SIG-M5 treated with dmso at 0.1 percent for 504 hours (cell line): ENCODE data around the gene MAML2.
"Not testable (repeated sequence)": the region's sequence is repeated elsewhere in the genome, so short reads cannot be mapped to it uniquely, and the experiment has no call there.

Experiments
- DNase-seq: peaks from one replicate; lab custom pipeline; 2025; ENCODE audit not compliant: unreplicated experiment; lab: John Stamatoyannopoulos, UW

Gene MAML2

GRCh38 chr11:96193745-96194443 lies 149.1 kb downstream of the MAML2 start:
- no peak for DNase-seq

- DNase-seq, result no peak
These were observed 151.2 kb downstream of the MAML2 start for GRCh38 chr11:96191752-96192151.

- no peak for DNase-seq
These were observed 153.6 kb downstream of the MAML2 start for GRCh38 chr11:96189351-96189750.

GRCh38 chr11:96188243-96189006 lies 154.6 kb downstream of the MAML2 start:
- DNase-seq, result no peak

GRCh38 chr11:96187822-96188221 lies 155.2 kb downstream of the MAML2 start:
- no peak for DNase-seq

- DNase-seq, result no peak
These were observed 156.2 kb downstream of the MAML2 start for GRCh38 chr11:96186806-96187205.

- no peak for DNase-seq
These were observed 157.7 kb downstream of the MAML2 start for GRCh38 chr11:96185220-96185768.

GRCh38 chr11:96180937-96181336 lies 162.1 kb downstream of the MAML2 start:
- not testable (repeated sequence) for DNase-seq

GRCh38 chr11:96180341-96180740 lies 162.7 kb downstream of the MAML2 start:
- no peak for DNase-seq

GRCh38 chr11:96179905-96180304 lies 163.1 kb downstream of the MAML2 start:
- no peak for DNase-seq

- DNase-seq, result no peak
These were observed 164.1 kb downstream of the MAML2 start for GRCh38 chr11:96178887-96179279.

GRCh38 chr11:96178049-96178886 lies 164.7 kb downstream of the MAML2 start:
- no peak for DNase-seq

- no peak for DNase-seq
These were observed 165.8 kb downstream of the MAML2 start for GRCh38 chr11:96177146-96177545.

- DNase-seq, result no peak
These were observed 169.1 kb downstream of the MAML2 start for GRCh38 chr11:96173906-96174305.

GRCh38 chr11:96173422-96173821 lies 169.6 kb downstream of the MAML2 start:
- DNase-seq, result peak; percentile 44

GRCh38 chr11:96172604-96173003 lies 170.4 kb downstream of the MAML2 start:
- no peak for DNase-seq

- DNase-seq, result no peak
These were observed 173.7 kb downstream of the MAML2 start for GRCh38 chr11:96169250-96169649.

- DNase-seq, result peak; percentile 82
These were observed 174.4 kb downstream of the MAML2 start for GRCh38 chr11:96168623-96169022.

- no peak for DNase-seq
These were observed 175.2 kb downstream of the MAML2 start for GRCh38 chr11:96167787-96168186.

- no peak for DNase-seq
These were observed 175.7 kb downstream of the MAML2 start for GRCh38 chr11:96167203-96167758.
